K562 (cell line): ENCODE measurements around the gene TLX2. TPM values are rescaled to one million over a fixed set of nuclear protein-coding genes. Genes with fewer than 3 reads are reported as not detected.

ENCODE experiments used
- BDP1 ChIP-seq: IDR thresholded peaks from 3 replicates; pipeline ENCODE4 v1.6.1; 2011; ENCODE audit not compliant: insufficient read length, insufficient read depth
- CREB3L1 ChIP-seq: fragments of 450-650 bp; IDR thresholded peaks from 2 replicates; pipeline ENCODE4 v1.6.1; 2014; ENCODE audit warnings: low read depth, mild to moderate bottlenecking, moderate library complexity, borderline replicate concordance
- E2F6 ChIP-seq, 2 experiments: IDR thresholded peaks; 2 replicates each; pipeline ENCODE4 v1.6.1; 2011; ENCODE audit warnings: borderline replicate concordance in 1 of 2, control low read depth in 1 of 2, low read depth in 1 of 2, low read length in 1 of 2, mild to moderate bottlenecking in 1 of 2, mixed read lengths in 1 of 2, moderate library complexity in 1 of 2; ENCODE audit not compliant: insufficient read depth in 1 of 2, insufficient read length in 1 of 2, poor library complexity in 1 of 2, severe bottlenecking in 1 of 2; ENCODE audit errors: extremely low read depth in 1 of 2
- ELK3 ChIP-seq: fragments of 450-650 bp; formaldehyde crosslinking; IDR thresholded peaks from 2 replicates; pipeline ENCODE4 v1.4.0; 2020; ENCODE audit warnings: mild to moderate bottlenecking
- HES1 ChIP-seq: fragments of 450-650 bp; IDR thresholded peaks from 2 replicates; pipeline ENCODE4 v1.6.1; 2016; ENCODE audit warnings: low read depth, mild to moderate bottlenecking, moderate library complexity
- HMG20B ChIP-seq: fragments of 250-450 bp; sonication (Bioruptor Pico); IDR thresholded peaks from 2 replicates; pipeline ENCODE4 v1.5.0; 2021; ENCODE audit warnings: mild to moderate bottlenecking
- HOMEZ ChIP-seq: fragments of 250-450 bp; sonication (Bioruptor Pico); IDR thresholded peaks from 2 replicates; pipeline ENCODE4 v1.4.0; 2020; ENCODE audit warnings: mild to moderate bottlenecking, moderate library complexity
- NFIC ChIP-seq: fragments of 450-650 bp; IDR thresholded peaks from 2 replicates; pipeline ENCODE4 v1.6.1; 2017; ENCODE audit warnings: mild to moderate bottlenecking, inconsistent platforms
- SREBF1 ChIP-seq: fragments of 150-350 bp; IDR thresholded peaks from 2 replicates; pipeline ENCODE4 v1.6.1; 2014; ENCODE audit warnings: antibody characterized with exemption, low read depth, low read length, borderline replicate concordance
- TAF1 ChIP-seq: IDR thresholded peaks from 2 replicates; pipeline ENCODE4 v1.6.1; 2011; ENCODE audit warnings: mild to moderate bottlenecking, low read length, moderate library complexity; ENCODE audit not compliant: insufficient read depth, control insufficient read depth, severe bottlenecking; ENCODE audit errors: extremely low read depth
- ZBTB2 ChIP-seq: fragments of 450-650 bp; IDR thresholded peaks from 2 replicates; pipeline ENCODE4 v1.6.1; 2016; ENCODE audit warnings: antibody characterized with exemption
- ZC3H8 ChIP-seq: fragments of 450-650 bp; IDR thresholded peaks from 2 replicates; pipeline ENCODE4 v1.6.1; 2017
- ZNF609 ChIP-seq: sonication (generic); formaldehyde crosslinking; IDR thresholded peaks from 2 replicates; pipeline ENCODE4 v1.8.1; 2023; ENCODE audit warnings: missing genetic modification reagents, mild to moderate bottlenecking, borderline replicate concordance
- polyA plus RNA-seq, 8 experiments: library from polyadenylated mRNA; depleted of rRNA in 4 of 8; stranded (reverse) in 5 of 8; unstranded in 3 of 8; fragments of >200 nt; fragmentation: Nextera tagmentation in 2 of 8; fragmentation: Illumina TruSeq in 1 of 8; extraction: Ambion mirVana in 2 of 8; extraction: Trizol in 1 of 8; gene quantifications; 2 replicates each; pipeline versions ENCODE4 v1.2.1 to v1.2.3, GENCODE V29; 2011 to 2014; ENCODE audit warnings: inconsistent platforms in 1 of 8, missing spikeins in 1 of 8
- total RNA-seq, 7 experiments: library from RNA; depleted of rRNA in 6 of 7; stranded (reverse); fragments of >200 nt in 6 of 7; fragmentation: Illumina TruSeq in 2 of 7; extraction: Trizol in 2 of 7; gene quantifications; 2 replicates each; pipeline versions ENCODE4 v1.2.1 to v1.2.3, GENCODE V29; 2011 to 2021; ENCODE audit warnings: low replicate concordance in 1 of 7

TLX2 gene
- total and polyA plus RNA-seq, 9 of the 15 experiments (the other 6 are each of a cell fraction or from before 2014, with no cell fraction given): not detected

- TF ChIP-seq E2F6 (IDR thresholded peaks at IDR 0.05; ENCODE audit: borderline replicate concordance in 1 of 2, extremely low read depth in 1 of 2, insufficient read depth in 1 of 2, insufficient read length in 1 of 2, low read depth in 1 of 2, low read length in 1 of 2, poor library complexity in 1 of 2, severe bottlenecking in 1 of 2) (peak in 1 of 2 experiments; percentile 21), CREB3L1 (no peak; the same call in 1 of the 2 replicates), ZC3H8 (no peak), TAF1 (no peak), SREBF1 (no peak), ZNF609 (no peak), HOMEZ (CRISPR knock-in tag) (no peak), ELK3 (no peak), BDP1 (no peak), NFIC (peak; percentile 15; the same call in 1 of the 2 replicates), HMG20B (no peak), ZBTB2 (peak; percentile 62; the same call in 1 of the 2 replicates), HES1 (no peak)
Observed at GRCh38 chr2:74554820-74555531, 40.7 kb downstream of the TLX2 start (continued).
